PC-3 (cell line): ENCODE data around the gene SPDYE17. TPM values are rescaled to one million over a fixed set of nuclear protein-coding genes. Genes with fewer than 3 reads are reported as not detected.
"Not testable (repeated sequence)": the region's sequence is repeated elsewhere in the genome, so short reads cannot be mapped to it uniquely, and the experiment has no call there.

ENCODE experiments used
- ATAC-seq: fragments of 200-7000 bp; cut with Tn5 transposase; 2 replicates; pipeline ENCODE4 v1.9.1; 2020; ENCODE audit warnings: mild to moderate bottlenecking, moderate library complexity
- BruUV-seq: library from RNA; stranded (reverse); fragments of 400-500 nt; replicated peaks from 2 replicates; lab custom pipeline; 2021; lab: Mats Ljungman, UMichigan
- CTCF ChIA-PET: fragments of 300-600 bp; sonication (Branson Sonifier 250); formaldehyde crosslinking; loops from one replicate; lab custom pipeline; 2022; ENCODE audit warnings: antibody characterized with exemption; lab: Charles Lee
- POLR2A ChIA-PET: fragments of 300-600 bp; sonication (Branson Sonifier 250); formaldehyde crosslinking; loops from one replicate; lab custom pipeline; 2022; ENCODE audit warnings: antibody characterized with exemption; ENCODE audit not compliant: unreplicated experiment; lab: Charles Lee
- DNase-seq: peaks from one replicate; pipeline ENCODE4 v3.0.0-alpha.2; 2015
- H2AFZ ChIP-seq: fragments of 300-600 bp; sonication (generic); 2 replicates; pipeline ENCODE4 v1.6.0; 2016; ENCODE audit warnings: antibody characterized with exemption, low read length
- H3F3A ChIP-seq: fragments of 300-600 bp; sonication (generic); one replicate; pipeline ENCODE4 v1.6.0; 2017; ENCODE audit warnings: antibody characterized with exemption, low read length, control low read depth, mild to moderate bottlenecking; ENCODE audit not compliant: unreplicated experiment
- H3K27ac ChIP-seq: fragments of 300-600 bp; sonication (generic); 2 replicates; pipeline ENCODE4 v1.5.1; 2016; ENCODE audit warnings: mild to moderate bottlenecking, low read length
- H3K27me3 ChIP-seq: fragments of 300-600 bp; sonication (generic); 2 replicates; pipeline ENCODE4 v1.6.1; 2016; ENCODE audit warnings: low read length, mixed read lengths
- H3K36me3 ChIP-seq: fragments of 300-600 bp; sonication (generic); 2 replicates; pipeline ENCODE4 v1.6.1; 2016; ENCODE audit warnings: low read depth, mixed run types, low read length, mixed read lengths
- H3K4me1 ChIP-seq: fragments of 300-600 bp; sonication (generic); 2 replicates; pipeline ENCODE4 v1.5.1; 2016; ENCODE audit warnings: low read length; ENCODE audit not compliant: insufficient read depth
- H3K4me2 ChIP-seq: fragments of 300-600 bp; sonication (generic); 2 replicates; pipeline ENCODE4 v1.6.0; 2016; ENCODE audit warnings: low read length
- H3K4me3 ChIP-seq: fragments of 300-600 bp; sonication (generic); 2 replicates; pipeline ENCODE4 v1.5.1; 2016; ENCODE audit warnings: mild to moderate bottlenecking, low read length, mixed read lengths
- H3K79me2 ChIP-seq: fragments of 300-600 bp; sonication (generic); 2 replicates; pipeline ENCODE4 v1.6.1; 2017; ENCODE audit warnings: low read length, mixed read lengths
- H3K9ac ChIP-seq: fragments of 300-600 bp; sonication (generic); 2 replicates; pipeline ENCODE4 v1.6.0; 2016; ENCODE audit warnings: mild to moderate bottlenecking, low read length
- H3K9me2 ChIP-seq: fragments of 300-600 bp; sonication (generic); replicated peaks from 2 replicates; pipeline ENCODE4 v1.6.1; 2016; ENCODE audit warnings: mixed run types, low read length, mixed read lengths
- H3K9me3 ChIP-seq: fragments of 300-600 bp; sonication (generic); 2 replicates; pipeline ENCODE4 v1.6.1; 2016; ENCODE audit warnings: low read length, mixed read lengths
- H4K20me1 ChIP-seq: fragments of 300-600 bp; sonication (generic); 2 replicates; pipeline ENCODE4 v1.6.1; 2016; ENCODE audit warnings: low read length, mixed read lengths
- CTCF ChIP-seq: fragments of 300-600 bp; sonication (generic); conservative IDR thresholded peaks from 2 replicates; pipeline ENCODE4 v1.5.1; 2017; ENCODE audit warnings: antibody characterized with exemption, low read depth, mild to moderate bottlenecking, low read length
- EZH2 ChIP-seq: fragments of 300-600 bp; sonication (generic); IDR thresholded peaks from one replicate; pipeline ENCODE4 v1.6.1; 2017; ENCODE audit warnings: antibody characterized with exemption, mild to moderate bottlenecking, low read length; ENCODE audit not compliant: unreplicated experiment
- EZH2phosphoT487 ChIP-seq: fragments of 300-600 bp; sonication (generic); IDR thresholded peaks from 2 replicates; pipeline ENCODE4 v1.6.1; 2018; ENCODE audit warnings: mild to moderate bottlenecking, antibody characterized with exemption, low read length, borderline replicate concordance
- intact Hi-C: fragments of 100-400 bp; cut with micrococcal nuclease; formaldehyde crosslinking; loops from 2 replicates; pipeline ENCODE4 v1.9.0; 2023
- total RNA-seq: library from RNA; depleted of rRNA; stranded (reverse); fragments of >200 nt; gene quantifications from 2 replicates; pipeline ENCODE4 v1.2.3, GENCODE V29; 2014

Gene SPDYE17
- total RNA-seq, 1 experiment from 2014 or later, result not detected

GRCh38 chr7:76997381-76998284, 34.5 kb downstream of the SPDYE17 start:
- H3F3A ChIP-seq, result no peaks in the 10 kb centered on the region
- H3K4me1 ChIP-seq, result no peaks in the 10 kb centered on the region
- no peaks in the 10 kb centered on the region for H3K79me2 ChIP-seq
- H3K9me2 ChIP-seq, result no peaks in the 10 kb centered on the region
- no peaks in the 10 kb centered on the region for H3K27me3 ChIP-seq
- no peaks in the 10 kb centered on the region for H4K20me1 ChIP-seq
- DNase-seq, result no peak
- intact Hi-C loops, result no loop called here
- no peak for TF ChIP-seq EZH2phosphoT487
- no peak for TF ChIP-seq EZH2
- no peak for TF ChIP-seq CTCF
- H3K9me3 ChIP-seq, result no peaks in the 10 kb centered on the region
- H3K9ac ChIP-seq, result no peak overlapping the region
- ChIA-PET POLR2A (no interaction called here), CTCF (no interaction called here)
- no peak for ATAC-seq
- no peak overlapping the region for H2AFZ ChIP-seq
- H3K27ac ChIP-seq, result no peak overlapping the region
- no peaks in the 10 kb centered on the region for H3K36me3 ChIP-seq
- no TSS peak for BruUV-seq
- H3K4me3 ChIP-seq, result no peak overlapping the region
- H3K4me2 ChIP-seq, result no peak overlapping the region

GRCh38 chr7:76996932-76997331, 35.2 kb downstream of the SPDYE17 start:
- H3K9me3 ChIP-seq, H3K4me2 ChIP-seq, H2AFZ ChIP-seq, intact Hi-C loops, H4K20me1 ChIP-seq, H3K36me3 ChIP-seq, H3K27me3 ChIP-seq, POLR2A ChIA-PET, BruUV-seq, H3K4me3 ChIP-seq, H3K4me1 ChIP-seq, DNase-seq, H3K27ac ChIP-seq, ATAC-seq, CTCF ChIA-PET, H3K9me2 ChIP-seq, H3K9ac ChIP-seq, H3K79me2 ChIP-seq, H3F3A ChIP-seq: not testable (repeated sequence)

GRCh38 chr7:76994286-76994685, 37.9 kb downstream of the SPDYE17 start:
- H4K20me1 ChIP-seq, BruUV-seq, H3K9me2 ChIP-seq, H3K36me3 ChIP-seq, H3K4me1 ChIP-seq, H3K27ac ChIP-seq, DNase-seq, H3K79me2 ChIP-seq, intact Hi-C loops, H3K27me3 ChIP-seq, H3K9me3 ChIP-seq, CTCF ChIA-PET, H3F3A ChIP-seq, POLR2A ChIA-PET, ATAC-seq, H3K4me3 ChIP-seq, H3K9ac ChIP-seq, H3K4me2 ChIP-seq, H2AFZ ChIP-seq: not testable (repeated sequence)

DNA sequence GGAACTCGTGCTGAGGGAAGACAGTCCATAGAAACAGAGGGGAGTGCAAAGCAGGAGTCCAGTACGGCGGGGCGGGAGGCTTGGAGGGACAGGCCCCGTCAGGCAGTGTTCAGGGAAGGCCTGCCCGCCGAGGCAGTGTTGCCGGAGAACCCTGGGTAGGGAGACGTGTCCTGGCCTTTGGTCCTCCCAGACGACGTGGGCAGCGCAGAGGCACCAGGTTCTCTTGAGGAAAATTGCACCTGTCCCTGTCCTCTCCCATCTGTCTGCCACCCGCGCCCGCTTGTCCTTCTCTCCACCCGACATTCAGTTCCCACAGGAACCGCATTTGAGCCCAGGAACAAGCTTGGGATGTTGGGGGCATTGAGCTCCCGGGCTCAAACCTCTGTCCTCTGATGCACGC, 38.3 kb downstream of the SPDYE17 start:
- H3K36me3 ChIP-seq, H3K9me2 ChIP-seq, H3K27me3 ChIP-seq, H3K9me3 ChIP-seq, CTCF ChIA-PET, H3K4me1 ChIP-seq, H3K79me2 ChIP-seq, H3F3A ChIP-seq, DNase-seq, H3K4me3 ChIP-seq, H3K4me2 ChIP-seq, ATAC-seq, BruUV-seq, POLR2A ChIA-PET, H4K20me1 ChIP-seq, intact Hi-C loops, H2AFZ ChIP-seq, H3K9ac ChIP-seq, H3K27ac ChIP-seq: not testable (repeated sequence)

GRCh38 chr7:76992871-76993270, 39.3 kb downstream of the SPDYE17 start:
- H3K36me3 ChIP-seq, H3K79me2 ChIP-seq, H3K27ac ChIP-seq, H3K4me2 ChIP-seq, H3K9ac ChIP-seq, DNase-seq, H3K4me3 ChIP-seq, ATAC-seq, H3K9me3 ChIP-seq, H4K20me1 ChIP-seq, H3K4me1 ChIP-seq, CTCF ChIA-PET, H3K27me3 ChIP-seq, H3F3A ChIP-seq, H3K9me2 ChIP-seq, intact Hi-C loops, BruUV-seq, H2AFZ ChIP-seq, POLR2A ChIA-PET: not testable (repeated sequence)
